HepG2 (cell line): ENCODE data around the gene MYCBP2.

ENCODE experiments used
- E2F1 ChIP-seq: sonication (generic); formaldehyde crosslinking; IDR thresholded peaks from 2 replicates; pipeline ENCODE4 v1.5.0; 2020; ENCODE audit warnings: missing genetic modification reagents
- REXO4 ChIP-seq: sonication (generic); formaldehyde crosslinking; IDR thresholded peaks from 2 replicates; pipeline ENCODE4 v1.8.0; 2022; ENCODE audit warnings: missing genetic modification reagents, mild to moderate bottlenecking, borderline replicate concordance
- TCF12 ChIP-seq, 2 experiments: fragments of 450-650 bp in 1 of 2; sonication (generic) in 1 of 2; formaldehyde crosslinking in 1 of 2; IDR thresholded peaks; 2 replicates each; pipeline versions ENCODE4 v1.6.1 to v1.8.0; 2017 to 2022; ENCODE audit warnings: antibody characterized with exemption in 1 of 2, mild to moderate bottlenecking in 1 of 2, missing genetic modification reagents in 1 of 2, moderate library complexity in 1 of 2
- ZNF616 ChIP-seq: sonication (generic); formaldehyde crosslinking; IDR thresholded peaks from 2 replicates; pipeline ENCODE4 v1.5.0; 2020; ENCODE audit warnings: low read depth, mild to moderate bottlenecking, missing genetic modification reagents
- TF ChIP-seq, protein P1 (sequence below): IDR thresholded peaks from 2 replicates; pipeline ENCODE4 v1.6.1; 2012; ENCODE audit warnings: inconsistent platforms
- TF ChIP-seq, protein P2 (sequence below): IDR thresholded peaks from 2 replicates; pipeline ENCODE4 v1.6.1; 2016; ENCODE audit warnings: low read depth, borderline replicate concordance
- TF ChIP-seq, protein P3 (sequence below): sonication (generic); formaldehyde crosslinking; IDR thresholded peaks from 2 replicates; pipeline ENCODE4 v1.5.0; 2020; ENCODE audit warnings: mild to moderate bottlenecking, missing genetic modification reagents, moderate library complexity

DNA sequence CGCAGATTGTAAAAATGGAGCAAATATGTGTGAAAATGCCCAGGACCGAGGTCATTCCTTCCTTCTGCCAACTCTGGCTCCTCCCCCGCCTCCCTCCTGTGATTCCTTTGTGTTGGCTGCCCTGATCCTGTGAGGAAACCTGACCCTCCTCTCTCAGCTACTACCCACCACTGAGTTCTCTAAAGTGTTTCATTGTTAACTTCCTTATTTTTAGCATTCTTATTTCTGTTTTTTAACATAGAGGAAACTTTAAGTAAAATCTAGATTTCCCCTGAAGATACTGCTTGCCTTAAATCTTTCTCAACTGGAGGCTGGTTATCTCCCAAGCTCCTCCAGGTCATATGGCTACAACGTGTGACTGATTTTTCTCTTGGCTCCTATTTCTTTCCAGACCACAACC lies 278.2 kb downstream of the MYCBP2 start:
- TF ChIP-seq, protein P1, sequence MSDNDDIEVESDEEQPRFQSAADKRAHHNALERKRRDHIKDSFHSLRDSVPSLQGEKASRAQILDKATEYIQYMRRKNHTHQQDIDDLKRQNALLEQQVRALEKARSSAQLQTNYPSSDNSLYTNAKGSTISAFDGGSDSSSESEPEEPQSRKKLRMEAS = no peak
- TF ChIP-seq, protein P2, sequence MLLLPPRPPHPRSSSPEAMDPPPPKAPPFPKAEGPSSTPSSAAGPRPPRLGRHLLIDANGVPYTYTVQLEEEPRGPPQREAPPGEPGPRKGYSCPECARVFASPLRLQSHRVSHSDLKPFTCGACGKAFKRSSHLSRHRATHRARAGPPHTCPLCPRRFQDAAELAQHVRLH (CRISPR knock-in tag) = no peak
- TF ChIP-seq E2F1 (CRISPR knock-in tag) (no peak), REXO4 (CRISPR knock-in tag) (no peak), TCF12 (IDR thresholded peaks at IDR 0.05) (no peak), TCF12 (CRISPR knock-in tag; IDR thresholded peaks at IDR 0.05) (no peak), ZNF616 (CRISPR knock-in tag) (no peak)
- TF ChIP-seq, protein P3, sequence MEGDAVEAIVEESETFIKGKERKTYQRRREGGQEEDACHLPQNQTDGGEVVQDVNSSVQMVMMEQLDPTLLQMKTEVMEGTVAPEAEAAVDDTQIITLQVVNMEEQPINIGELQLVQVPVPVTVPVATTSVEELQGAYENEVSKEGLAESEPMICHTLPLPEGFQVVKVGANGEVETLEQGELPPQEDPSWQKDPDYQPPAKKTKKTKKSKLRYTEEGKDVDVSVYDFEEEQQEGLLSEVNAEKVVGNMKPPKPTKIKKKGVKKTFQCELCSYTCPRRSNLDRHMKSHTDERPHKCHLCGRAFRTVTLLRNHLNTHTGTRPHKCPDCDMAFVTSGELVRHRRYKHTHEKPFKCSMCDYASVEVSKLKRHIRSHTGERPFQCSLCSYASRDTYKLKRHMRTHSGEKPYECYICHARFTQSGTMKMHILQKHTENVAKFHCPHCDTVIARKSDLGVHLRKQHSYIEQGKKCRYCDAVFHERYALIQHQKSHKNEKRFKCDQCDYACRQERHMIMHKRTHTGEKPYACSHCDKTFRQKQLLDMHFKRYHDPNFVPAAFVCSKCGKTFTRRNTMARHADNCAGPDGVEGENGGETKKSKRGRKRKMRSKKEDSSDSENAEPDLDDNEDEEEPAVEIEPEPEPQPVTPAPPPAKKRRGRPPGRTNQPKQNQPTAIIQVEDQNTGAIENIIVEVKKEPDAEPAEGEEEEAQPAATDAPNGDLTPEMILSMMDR (CRISPR knock-in tag) = no peak
